HepG2 (cell line): Measurements from ENCODE around the gene MOB4. TPM values are rescaled to one million over a fixed set of nuclear protein-coding genes. Genes with fewer than 3 reads are reported as not detected.

Experiments used
- ATF1 ChIP-seq: IDR thresholded peaks from 2 replicates; pipeline ENCODE4 v1.6.1; 2016; ENCODE audit warnings: mild to moderate bottlenecking, control low read depth
- BCL3 ChIP-seq: sonication (generic); formaldehyde crosslinking; IDR thresholded peaks from 2 replicates; pipeline ENCODE4 v1.5.1; 2020; ENCODE audit warnings: mild to moderate bottlenecking, missing genetic modification reagents, moderate library complexity
- BHLHE40 ChIP-seq: IDR thresholded peaks from 2 replicates; pipeline ENCODE4 v1.6.1; 2011; ENCODE audit warnings: low read length, improper control_type of control experiment
- BORCS8-MEF2B ChIP-seq: sonication (generic); formaldehyde crosslinking; IDR thresholded peaks from 2 replicates; pipeline ENCODE4 v1.8.0; 2022; ENCODE audit warnings: mild to moderate bottlenecking, missing genetic modification reagents
- DNMT1 ChIP-seq: sonication (generic); formaldehyde crosslinking; IDR thresholded peaks from 2 replicates; pipeline ENCODE4 v1.5.1; 2020; ENCODE audit warnings: mild to moderate bottlenecking, missing genetic modification reagents
- E2F2 ChIP-seq: sonication (generic); formaldehyde crosslinking; IDR thresholded peaks from 2 replicates; pipeline ENCODE4 v1.4.0; 2020; ENCODE audit warnings: missing genetic modification reagents, borderline replicate concordance
- ESRRA ChIP-seq: sonication (generic); formaldehyde crosslinking; IDR thresholded peaks from 2 replicates; pipeline ENCODE4 v1.5.1; 2020; ENCODE audit warnings: mild to moderate bottlenecking, low read depth, missing genetic modification reagents
- HNRNPH1 ChIP-seq: fragments of 200-400 bp; formaldehyde crosslinking; optimal IDR thresholded peaks from 2 replicates; pipeline ENCODE3; 2017; ENCODE audit warnings: mild to moderate bottlenecking, low read depth, low read length
- MLLT10 ChIP-seq: sonication (generic); formaldehyde crosslinking; IDR thresholded peaks from 2 replicates; pipeline ENCODE4 v1.4.0; 2020; ENCODE audit warnings: missing genetic modification reagents
- MXD1 ChIP-seq: sonication (generic); formaldehyde crosslinking; IDR thresholded peaks from 2 replicates; pipeline ENCODE4 v1.4.0; 2020; ENCODE audit warnings: mild to moderate bottlenecking, missing genetic modification reagents
- MYNN ChIP-seq: sonication (generic); formaldehyde crosslinking; IDR thresholded peaks from 2 replicates; pipeline ENCODE4 v1.4.0; 2020; ENCODE audit warnings: mild to moderate bottlenecking, low read depth, missing genetic modification reagents
- POGK ChIP-seq: sonication (generic); formaldehyde crosslinking; conservative IDR thresholded peaks from 2 replicates; pipeline ENCODE4 v1.8.0; 2022; ENCODE audit warnings: mild to moderate bottlenecking, moderate library complexity, missing genetic modification reagents
- SIX1 ChIP-seq: sonication (generic); formaldehyde crosslinking; IDR thresholded peaks from 2 replicates; pipeline ENCODE4 v1.4.0; 2020; ENCODE audit warnings: missing genetic modification reagents, borderline replicate concordance
- SOX6 ChIP-seq, 2 experiments: fragments of 450-650 bp in 1 of 2; sonication (generic) in 1 of 2; formaldehyde crosslinking in 1 of 2; IDR thresholded peaks; 2 replicates each; pipeline versions ENCODE4 v1.4.0 to v1.6.1; 2017 to 2020; ENCODE audit warnings: antibody characterized with exemption in 1 of 2, mild to moderate bottlenecking in 1 of 2, missing genetic modification reagents in 1 of 2
- TCF7 ChIP-seq: sonication (generic); IDR thresholded peaks from 2 replicates; pipeline ENCODE4 v1.6.1; 2016; ENCODE audit warnings: antibody characterized with exemption, low read depth
- TEAD2 ChIP-seq: sonication (generic); formaldehyde crosslinking; IDR thresholded peaks from 2 replicates; pipeline ENCODE4 v1.9.0; 2021; ENCODE audit warnings: missing genetic modification reagents
- TMF1 ChIP-seq: sonication (generic); formaldehyde crosslinking; IDR thresholded peaks from 2 replicates; pipeline ENCODE4 v1.8.1; 2022; ENCODE audit warnings: low read depth, missing genetic modification reagents
- ZNF251 ChIP-seq: sonication (generic); formaldehyde crosslinking; IDR thresholded peaks from 2 replicates; pipeline ENCODE4 v1.9.0; 2021; ENCODE audit warnings: mild to moderate bottlenecking, missing genetic modification reagents
- ZNF546 ChIP-seq: sonication (generic); formaldehyde crosslinking; conservative IDR thresholded peaks from 2 replicates; pipeline ENCODE4 v1.8.1; 2023; ENCODE audit warnings: mild to moderate bottlenecking, missing genetic modification reagents
- ZNF556 ChIP-seq: sonication (generic); formaldehyde crosslinking; IDR thresholded peaks from 2 replicates; pipeline ENCODE4 v1.4.0; 2020; ENCODE audit warnings: mild to moderate bottlenecking, missing genetic modification reagents, borderline replicate concordance
- ZNF709 ChIP-seq: sonication (generic); formaldehyde crosslinking; IDR thresholded peaks from 2 replicates; pipeline ENCODE4 v1.5.0; 2020; ENCODE audit warnings: mild to moderate bottlenecking, missing genetic modification reagents
- ZNF816 ChIP-seq: sonication (generic); formaldehyde crosslinking; IDR thresholded peaks from 2 replicates; pipeline ENCODE4 v1.8.0; 2022; ENCODE audit warnings: missing genetic modification reagents, mild to moderate bottlenecking, borderline replicate concordance
- ZSCAN25 ChIP-seq: sonication (generic); formaldehyde crosslinking; IDR thresholded peaks from 2 replicates; pipeline ENCODE4 v1.8.0; 2022; ENCODE audit warnings: mild to moderate bottlenecking, missing genetic modification reagents
- polyA plus RNA-seq, 8 experiments: library from polyadenylated mRNA; depleted of rRNA in 3 of 8; stranded (reverse) in 7 of 8; unstranded in 1 of 8; fragments of >200 nt; fragmentation: Illumina TruSeq in 4 of 8; extraction: Trizol in 4 of 8; gene quantifications; 2 replicates each; pipeline versions ENCODE4 v1.2.1 to v1.2.3, GENCODE V29; 2011 to 2016; ENCODE audit warnings: low read depth in 4 of 8, missing spikeins in 1 of 8, mixed read lengths in 1 of 8; ENCODE audit not compliant: insufficient read depth in 1 of 8
- total RNA-seq, 5 experiments: library from RNA; depleted of rRNA; stranded (reverse); fragments of >200 nt; fragmentation: Illumina TruSeq; extraction: Trizol; gene quantifications; 2 replicates each; pipeline ENCODE4 v1.2.3, GENCODE V29; 2016; ENCODE audit warnings: low read depth in 1 of 5

Gene MOB4
- total and polyA plus RNA-seq, 2 of the 13 experiments (the other 11 are each of a cell fraction or from before 2014, with no cell fraction given), result 35.7 to 38.6 TPM

- TF ChIP-seq ZNF546 (CRISPR knock-in tag), result peak; percentile 98
- TF ChIP-seq HNRNPH1, result peak; percentile 49
- no peak; the same call in 1 of the 2 replicates for TF ChIP-seq ATF1 (CRISPR knock-in tag)
- peak; percentile 99 for TF ChIP-seq DNMT1 (CRISPR knock-in tag)
- TF ChIP-seq MYNN, result peak; percentile 96; the same call in 1 of the 2 replicates
- no peak; the same call in 1 of the 2 replicates for TF ChIP-seq TCF7
- TF ChIP-seq BHLHE40, result peak; percentile 58; the same call in 1 of the 2 replicates
- peak; percentile 91; the same call in 1 of the 2 replicates for TF ChIP-seq ZNF709 (CRISPR knock-in tag)
- TF ChIP-seq BORCS8-MEF2B, result peak; percentile 98
- TF ChIP-seq MXD1 (CRISPR knock-in tag), result peak; percentile 84
- TF ChIP-seq SIX1 (CRISPR knock-in tag), result peak; percentile 43; the same call in 1 of the 2 replicates
- no peak for TF ChIP-seq ZNF251 (CRISPR knock-in tag)
- peak; percentile 99 for TF ChIP-seq POGK (CRISPR knock-in tag)
- TF ChIP-seq TEAD2, result peak; percentile 62; the same call in 1 of the 2 replicates
- no peak for TF ChIP-seq SOX6 (IDR thresholded peaks at IDR 0.05)
- peak; percentile 90 for TF ChIP-seq SOX6 (CRISPR knock-in tag; IDR thresholded peaks at IDR 0.05)
- TF ChIP-seq BCL3 (CRISPR knock-in tag), result peak; percentile 98
- no peak for TF ChIP-seq MLLT10 (CRISPR knock-in tag)
- TF ChIP-seq ESRRA (CRISPR knock-in tag), result peak; percentile 90
- peak; percentile 74; the same call in 1 of the 2 replicates for TF ChIP-seq ZSCAN25 (CRISPR knock-in tag)
- TF ChIP-seq E2F2 (CRISPR knock-in tag), result 0 out of 2 replicates have a peak, but pooled peaks have one; percentile 18
- TF ChIP-seq ZNF816 (CRISPR knock-in tag), result peak; percentile 97
- TF ChIP-seq ZNF556 (CRISPR knock-in tag), result peak; percentile 99
- TF ChIP-seq TMF1 (CRISPR knock-in tag), result peak; percentile 96; the same call in 1 of the 2 replicates
Measured at GRCh38 chr2:197515739-197516392, at the start of gene MOB4 (continued).
